SK-N-SH (cell line): ENCODE results near the gene TSBP1. TPM values are rescaled to one million over a fixed set of nuclear protein-coding genes. Genes with fewer than 3 reads are reported as not detected.

Experiments used
- CTCF ChIA-PET: fragments of 300-600, 350-600 bp; formaldehyde crosslinking; extraction: SDS; loops from one replicate; lab custom pipeline; 2021; lab: Yijun Ruan, JAX
- POLR2A ChIA-PET: fragments of 350-600 bp; sonication (Branson Sonifier 250); formaldehyde crosslinking; extraction: SDS; loops from one replicate; lab custom pipeline; 2020; ENCODE audit warnings: antibody characterized with exemption, inconsistent platforms; lab: Yijun Ruan, JAX
- DNase-seq: peaks from one replicate; pipeline ENCODE4 v3.0.0; 2012
- H2AFZ ChIP-seq: fragments of 200-600 bp; sonication (generic); 2 replicates; pipeline ENCODE4 v1.8.1; 2016; ENCODE audit warnings: antibody characterized with exemption, mild to moderate bottlenecking, low read depth
- H3F3A ChIP-seq: fragments of 200-600 bp; sonication (generic); replicated peaks from 2 replicates; pipeline ENCODE3; 2016; ENCODE audit warnings: antibody characterized with exemption, mild to moderate bottlenecking; ENCODE audit not compliant: insufficient read depth
- H3K27ac ChIP-seq, 2 experiments: fragments of 200-500 bp in 1 of 2; fragments of 200-600 bp in 1 of 2; sonication (Bioruptor generic) in 1 of 2; sonication (generic), shearing (Covaris generic) in 1 of 2; 2 replicates each; pipeline versions ENCODE4 v1.5.1 to v1.6.1; 2014 to 2016; ENCODE audit warnings: low read depth in 2 of 2, inconsistent platforms in 1 of 2, low read length in 1 of 2, mild to moderate bottlenecking in 1 of 2, mixed read lengths in 1 of 2
- H3K27me3 ChIP-seq: fragments of 200-600 bp; sonication (generic), shearing (Covaris generic); 2 replicates; pipeline ENCODE4 v1.6.1; 2016; ENCODE audit warnings: mixed run types; ENCODE audit not compliant: insufficient read depth
- H3K36me3 ChIP-seq, 2 experiments: fragments of 200-500 bp in 1 of 2; fragments of 200-600 bp in 1 of 2; sonication (Bioruptor generic) in 1 of 2; sonication (generic) in 1 of 2; replicated peaks in 1 of 2; 2 replicates each; pipeline versions ENCODE3 to v1.5.1; 2014 to 2016; ENCODE audit warnings: low read length in 1 of 2, mild to moderate bottlenecking in 1 of 2; ENCODE audit not compliant: insufficient read depth in 2 of 2, control insufficient read depth in 1 of 2
- H3K4me1 ChIP-seq, 2 experiments: fragments of 200-500 bp in 1 of 2; fragments of 200-600 bp in 1 of 2; sonication (Bioruptor generic) in 1 of 2; sonication (generic), shearing (Covaris generic) in 1 of 2; 2 replicates each; pipeline versions ENCODE4 v1.5.1 to v1.6.1; 2014 to 2016; ENCODE audit warnings: low read depth in 1 of 2, low read length in 1 of 2, mixed run types in 1 of 2; ENCODE audit not compliant: insufficient read depth in 2 of 2, control insufficient read depth in 1 of 2
- H3K4me2 ChIP-seq: fragments of 200-600 bp; sonication (generic), shearing (Covaris generic); 2 replicates; pipeline ENCODE4 v1.6.1; 2017; ENCODE audit warnings: mixed run types
- H3K4me3 ChIP-seq, 2 experiments: fragments of 200-500 bp in 1 of 2; fragments of 200-600 bp in 1 of 2; sonication (Bioruptor generic) in 1 of 2; sonication (generic), shearing (Covaris generic) in 1 of 2; 2 replicates each; pipeline versions ENCODE4 v1.5.1 to v1.8.1; 2014 to 2016; ENCODE audit warnings: low read depth in 2 of 2, inconsistent platforms in 1 of 2, low read length in 1 of 2, mild to moderate bottlenecking in 1 of 2, mixed read lengths in 1 of 2, moderate library complexity in 1 of 2
- H3K79me2 ChIP-seq: fragments of 200-600 bp; sonication (generic); 2 replicates; pipeline ENCODE4 v1.8.1; 2017; ENCODE audit warnings: mild to moderate bottlenecking; ENCODE audit not compliant: insufficient read depth
- H3K9ac ChIP-seq: fragments of 200-600 bp; sonication (generic); 2 replicates; pipeline ENCODE4 v1.6.1; 2017; ENCODE audit warnings: mixed run types
- H3K9me2 ChIP-seq: fragments of 200-600 bp; sonication (generic); 2 replicates; pipeline ENCODE4 v1.6.1; 2017; ENCODE audit warnings: mixed run types
- H3K9me3 ChIP-seq: fragments of 200-600 bp; sonication (generic); 2 replicates; pipeline ENCODE4 v1.6.1; 2017; ENCODE audit warnings: mixed run types, mild to moderate bottlenecking, moderate library complexity
- H4K20me1 ChIP-seq: fragments of 200-600 bp; sonication (generic); 2 replicates; pipeline ENCODE4 v1.6.1; 2017; ENCODE audit warnings: mild to moderate bottlenecking, mixed run types; ENCODE audit not compliant: insufficient read depth
- CHD2 ChIP-seq: fragments of 150-350 bp; IDR thresholded peaks from 2 replicates; pipeline ENCODE4 v1.6.1; 2018; ENCODE audit warnings: low read length; ENCODE audit not compliant: partially characterized antibody
- EZH2phosphoT487 ChIP-seq: fragments of 200-600 bp; sonication (generic); IDR thresholded peaks from 2 replicates; pipeline ENCODE4 v1.6.1; 2017; ENCODE audit warnings: low read depth, mixed run types, mild to moderate bottlenecking, antibody characterized with exemption, moderate library complexity, borderline replicate concordance
- FOSL2 ChIP-seq: IDR thresholded peaks from 2 replicates; pipeline ENCODE4 v1.4.0; 2012; ENCODE audit warnings: low read depth, mild to moderate bottlenecking, moderate library complexity, borderline replicate concordance
- FOXM1 ChIP-seq: IDR thresholded peaks from 2 replicates; pipeline ENCODE4 v1.4.0; 2012; ENCODE audit warnings: low read depth, mild to moderate bottlenecking
- GABPA ChIP-seq: IDR thresholded peaks from 2 replicates; pipeline ENCODE4 v1.4.0; 2012; ENCODE audit warnings: low read depth, mild to moderate bottlenecking
- GATA2 ChIP-seq: sonication (generic); formaldehyde crosslinking; IDR thresholded peaks from 2 replicates; pipeline ENCODE4 v1.5.0; 2020; ENCODE audit warnings: mild to moderate bottlenecking, missing genetic modification reagents
- SMC3 ChIP-seq: IDR thresholded peaks from 2 replicates; pipeline ENCODE4 v1.6.1; 2012; ENCODE audit warnings: low read depth, low read length, improper control_type of control experiment
- TCF12 ChIP-seq: IDR thresholded peaks from 2 replicates; pipeline ENCODE4 v1.4.0; 2012
- YY1 ChIP-seq: IDR thresholded peaks from 2 replicates; pipeline ENCODE4 v1.4.0; 2012; ENCODE audit warnings: low read depth, mild to moderate bottlenecking
- WGBS: methylation state at CpG from one replicate; pipeline ENCODE4 v1.1.6; 2017; ENCODE audit warnings: low lambda C conversion rate; 5-methylcytosine and 5-hydroxymethylcytosine counted together
- polyA plus RNA-seq, 3 experiments: library from polyadenylated mRNA; depleted of rRNA; stranded (reverse); fragments of >200 nt; gene quantifications; 2 replicates each; pipeline ENCODE4 v1.2.3, GENCODE V29; 2012
- TF ChIP-seq, protein P1 (sequence below): IDR thresholded peaks from 2 replicates; pipeline ENCODE4; 2012
- TF ChIP-seq, protein P2 (sequence below): IDR thresholded peaks from 2 replicates; pipeline ENCODE4 v1.6.1; 2012; ENCODE audit warnings: mild to moderate bottlenecking, low read depth, low read length, moderate library complexity
- TF ChIP-seq, protein P3 (sequence below): fragments of 200-600 bp; sonication (generic); IDR thresholded peaks from 2 replicates; pipeline ENCODE4 v1.6.1; 2017; ENCODE audit warnings: antibody characterized with exemption, mild to moderate bottlenecking, moderate library complexity
- TF ChIP-seq, protein P4 (sequence below): IDR thresholded peaks from 2 replicates; pipeline ENCODE4 v1.4.0; 2012; ENCODE audit warnings: low read depth
- TF ChIP-seq, protein P5 (sequence below): fragments of 150-350 bp; IDR thresholded peaks from 2 replicates; pipeline ENCODE4 v1.6.1; 2016; ENCODE audit warnings: mild to moderate bottlenecking, low read depth, low read length

Gene TSBP1
- polyA plus RNA-seq, 1 of the 3 experiments (the other 2 are of a cell fraction) = not detected

DNA sequence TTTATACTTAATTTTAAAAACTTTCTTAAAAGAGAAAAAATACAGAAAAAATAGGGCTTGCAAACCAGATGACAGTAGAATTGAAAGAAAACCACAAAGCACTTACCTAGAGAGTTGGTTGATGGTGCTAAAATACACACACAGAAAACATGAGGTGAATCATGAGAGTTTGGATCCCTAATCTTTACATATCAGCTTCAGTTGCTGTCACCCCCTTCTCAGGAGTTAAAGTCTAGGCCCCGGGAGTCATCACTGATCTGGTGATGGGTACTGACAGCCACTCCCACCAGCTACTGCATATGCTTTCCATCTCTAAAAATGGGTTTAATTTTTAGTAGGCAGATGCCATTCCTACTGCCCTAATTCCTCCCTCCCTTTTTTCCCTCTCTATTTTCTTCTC lies 16.7 kb downstream of the TSBP1 start:
- no peak overlapping the region for H3K27ac ChIP-seq
- H2AFZ ChIP-seq = no peak overlapping the region
- H3F3A ChIP-seq = no peaks in the 10 kb centered on the region
- no peaks in the 10 kb centered on the region; the same call in 1 of the 2 replicates for H3K9me2 ChIP-seq
- no peaks in the 10 kb centered on the region for H3K79me2 ChIP-seq
- ChIA-PET CTCF (no interaction called here), POLR2A (no interaction called here)
- 8% methylated on average over 1 of the region's 1 CpG for WGBS
- no peak overlapping the region for H3K4me2 ChIP-seq
- no peak overlapping the region for H3K4me3 ChIP-seq
- H3K9me3 ChIP-seq = no peaks in the 10 kb centered on the region
- no peaks in the 10 kb centered on the region for H4K20me1 ChIP-seq
- no peak for DNase-seq
- H3K9ac ChIP-seq = no peak overlapping the region
- H3K4me1 ChIP-seq = no peaks in the 10 kb centered on the region
- H3K36me3 ChIP-seq = no peaks in the 10 kb centered on the region
- H3K27me3 ChIP-seq = no peaks in the 10 kb centered on the region
- no peak for TF ChIP-seq FOXM1
- TF ChIP-seq, protein P1, sequence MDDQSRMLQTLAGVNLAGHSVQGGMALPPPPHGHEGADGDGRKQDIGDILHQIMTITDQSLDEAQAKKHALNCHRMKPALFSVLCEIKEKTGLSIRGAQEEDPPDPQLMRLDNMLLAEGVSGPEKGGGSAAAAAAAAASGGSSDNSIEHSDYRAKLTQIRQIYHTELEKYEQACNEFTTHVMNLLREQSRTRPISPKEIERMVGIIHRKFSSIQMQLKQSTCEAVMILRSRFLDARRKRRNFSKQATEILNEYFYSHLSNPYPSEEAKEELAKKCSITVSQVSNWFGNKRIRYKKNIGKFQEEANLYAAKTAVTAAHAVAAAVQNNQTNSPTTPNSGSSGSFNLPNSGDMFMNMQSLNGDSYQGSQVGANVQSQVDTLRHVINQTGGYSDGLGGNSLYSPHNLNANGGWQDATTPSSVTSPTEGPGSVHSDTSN = no peak
- TF ChIP-seq CHD2 = no peak
- TF ChIP-seq, protein P2, sequence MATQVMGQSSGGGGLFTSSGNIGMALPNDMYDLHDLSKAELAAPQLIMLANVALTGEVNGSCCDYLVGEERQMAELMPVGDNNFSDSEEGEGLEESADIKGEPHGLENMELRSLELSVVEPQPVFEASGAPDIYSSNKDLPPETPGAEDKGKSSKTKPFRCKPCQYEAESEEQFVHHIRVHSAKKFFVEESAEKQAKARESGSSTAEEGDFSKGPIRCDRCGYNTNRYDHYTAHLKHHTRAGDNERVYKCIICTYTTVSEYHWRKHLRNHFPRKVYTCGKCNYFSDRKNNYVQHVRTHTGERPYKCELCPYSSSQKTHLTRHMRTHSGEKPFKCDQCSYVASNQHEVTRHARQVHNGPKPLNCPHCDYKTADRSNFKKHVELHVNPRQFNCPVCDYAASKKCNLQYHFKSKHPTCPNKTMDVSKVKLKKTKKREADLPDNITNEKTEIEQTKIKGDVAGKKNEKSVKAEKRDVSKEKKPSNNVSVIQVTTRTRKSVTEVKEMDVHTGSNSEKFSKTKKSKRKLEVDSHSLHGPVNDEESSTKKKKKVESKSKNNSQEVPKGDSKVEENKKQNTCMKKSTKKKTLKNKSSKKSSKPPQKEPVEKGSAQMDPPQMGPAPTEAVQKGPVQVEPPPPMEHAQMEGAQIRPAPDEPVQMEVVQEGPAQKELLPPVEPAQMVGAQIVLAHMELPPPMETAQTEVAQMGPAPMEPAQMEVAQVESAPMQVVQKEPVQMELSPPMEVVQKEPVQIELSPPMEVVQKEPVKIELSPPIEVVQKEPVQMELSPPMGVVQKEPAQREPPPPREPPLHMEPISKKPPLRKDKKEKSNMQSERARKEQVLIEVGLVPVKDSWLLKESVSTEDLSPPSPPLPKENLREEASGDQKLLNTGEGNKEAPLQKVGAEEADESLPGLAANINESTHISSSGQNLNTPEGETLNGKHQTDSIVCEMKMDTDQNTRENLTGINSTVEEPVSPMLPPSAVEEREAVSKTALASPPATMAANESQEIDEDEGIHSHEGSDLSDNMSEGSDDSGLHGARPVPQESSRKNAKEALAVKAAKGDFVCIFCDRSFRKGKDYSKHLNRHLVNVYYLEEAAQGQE = no peak
- TF ChIP-seq TCF12 = no peak
- TF ChIP-seq, protein P3, sequence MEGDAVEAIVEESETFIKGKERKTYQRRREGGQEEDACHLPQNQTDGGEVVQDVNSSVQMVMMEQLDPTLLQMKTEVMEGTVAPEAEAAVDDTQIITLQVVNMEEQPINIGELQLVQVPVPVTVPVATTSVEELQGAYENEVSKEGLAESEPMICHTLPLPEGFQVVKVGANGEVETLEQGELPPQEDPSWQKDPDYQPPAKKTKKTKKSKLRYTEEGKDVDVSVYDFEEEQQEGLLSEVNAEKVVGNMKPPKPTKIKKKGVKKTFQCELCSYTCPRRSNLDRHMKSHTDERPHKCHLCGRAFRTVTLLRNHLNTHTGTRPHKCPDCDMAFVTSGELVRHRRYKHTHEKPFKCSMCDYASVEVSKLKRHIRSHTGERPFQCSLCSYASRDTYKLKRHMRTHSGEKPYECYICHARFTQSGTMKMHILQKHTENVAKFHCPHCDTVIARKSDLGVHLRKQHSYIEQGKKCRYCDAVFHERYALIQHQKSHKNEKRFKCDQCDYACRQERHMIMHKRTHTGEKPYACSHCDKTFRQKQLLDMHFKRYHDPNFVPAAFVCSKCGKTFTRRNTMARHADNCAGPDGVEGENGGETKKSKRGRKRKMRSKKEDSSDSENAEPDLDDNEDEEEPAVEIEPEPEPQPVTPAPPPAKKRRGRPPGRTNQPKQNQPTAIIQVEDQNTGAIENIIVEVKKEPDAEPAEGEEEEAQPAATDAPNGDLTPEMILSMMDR = no peak
- TF ChIP-seq FOSL2 = no peak
- no peak for TF ChIP-seq GABPA
- TF ChIP-seq, protein P4, sequence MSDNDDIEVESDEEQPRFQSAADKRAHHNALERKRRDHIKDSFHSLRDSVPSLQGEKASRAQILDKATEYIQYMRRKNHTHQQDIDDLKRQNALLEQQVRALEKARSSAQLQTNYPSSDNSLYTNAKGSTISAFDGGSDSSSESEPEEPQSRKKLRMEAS = no peak
- TF ChIP-seq SMC3 = no peak
- TF ChIP-seq, protein P5, sequence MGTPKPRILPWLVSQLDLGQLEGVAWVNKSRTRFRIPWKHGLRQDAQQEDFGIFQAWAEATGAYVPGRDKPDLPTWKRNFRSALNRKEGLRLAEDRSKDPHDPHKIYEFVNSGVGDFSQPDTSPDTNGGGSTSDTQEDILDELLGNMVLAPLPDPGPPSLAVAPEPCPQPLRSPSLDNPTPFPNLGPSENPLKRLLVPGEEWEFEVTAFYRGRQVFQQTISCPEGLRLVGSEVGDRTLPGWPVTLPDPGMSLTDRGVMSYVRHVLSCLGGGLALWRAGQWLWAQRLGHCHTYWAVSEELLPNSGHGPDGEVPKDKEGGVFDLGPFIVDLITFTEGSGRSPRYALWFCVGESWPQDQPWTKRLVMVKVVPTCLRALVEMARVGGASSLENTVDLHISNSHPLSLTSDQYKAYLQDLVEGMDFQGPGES = no peak
- no peak for TF ChIP-seq YY1
- no peak for TF ChIP-seq GATA2
- TF ChIP-seq EZH2phosphoT487 = no peak
